Measurements from ENCODE around the gene ARPC4. TPM values are rescaled to one million over a fixed set of nuclear protein-coding genes. Genes with fewer than 3 reads are reported as not detected.
A peak's percentile ranks its signal among the peaks of the same experiment; 100 is the strongest.

Gene ARPC4
- total and polyA plus RNA-seq, 2 of the 13 experiments (the other 11 are each of a cell fraction or from before 2014, with no cell fraction given): 30.1 to 83.6 TPM

GRCh38 chr3:9757427-9757826, 35.5 kb upstream of the ARPC4 start (continued):
- no peak for TF ChIP-seq ZBTB33 (CRISPR knock-in tag; IDR thresholded peaks at IDR 0.05)
- TF ChIP-seq HNRNPL (IDR thresholded peaks at IDR 0.05; ENCODE audit: low read depth, low read length): 0 out of 2 replicates have a peak, but pooled peaks have one; percentile 22

DNA sequence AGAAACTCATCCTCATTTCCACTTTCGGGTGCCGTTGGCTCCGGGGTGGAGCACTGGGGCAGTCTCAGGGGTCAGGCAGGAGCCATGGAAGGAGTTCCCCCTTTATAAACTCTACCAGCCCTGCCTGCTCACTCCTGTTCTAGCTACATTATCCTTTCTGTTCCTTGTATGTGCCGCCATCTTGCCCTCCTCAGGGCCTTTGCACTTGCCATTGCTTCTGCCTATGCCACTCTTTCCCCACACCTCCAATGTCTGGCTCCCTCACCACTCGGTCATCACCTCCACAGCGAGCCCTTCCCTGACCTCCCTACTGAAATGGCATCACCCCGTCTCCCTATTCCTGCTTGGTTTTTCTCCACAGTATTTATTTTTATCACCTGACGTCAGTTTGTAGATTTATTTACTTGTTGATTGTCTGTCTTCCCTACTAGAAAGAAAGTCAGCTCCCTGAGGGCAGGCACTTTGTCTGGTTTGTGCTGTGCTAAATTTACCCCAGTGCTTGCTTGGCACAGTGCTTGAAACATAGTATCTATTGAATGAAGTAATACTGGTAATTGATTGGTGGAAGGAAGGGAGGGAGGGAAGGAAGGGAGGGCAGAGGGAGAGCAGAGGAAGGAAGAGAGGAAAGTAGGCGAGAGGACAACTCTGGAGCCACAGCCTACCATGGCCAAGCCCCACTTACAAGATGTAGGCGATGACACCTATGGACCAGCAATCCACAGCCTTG, 31.9 kb upstream of the ARPC4 start:
- peaks cover 6 to 68% of the 10 kb centered on the region in 2 experiments for H3K36me3 ChIP-seq (replicated peaks in 1 of 2; ENCODE audit: control insufficient read depth in 1 of 2, insufficient read depth in 2 of 2, low read length in 2 of 2)
- intact Hi-C loops (cut with micrococcal nuclease; ENCODE audit: unreplicated experiment): no loop called here
- ATAC-seq: no peak
- no peak for FAIRE-seq
- H3K4me3 ChIP-seq (replicated peaks in 1 of 3; ENCODE audit: insufficient read depth in 1 of 3, low read depth in 2 of 3, low read length in 3 of 3): no peak overlapping the region
- H4K20me1 ChIP-seq (ENCODE audit: insufficient read depth, low read length): no peaks in the 10 kb centered on the region
- no peaks in the 10 kb centered on the region for H3K4me1 ChIP-seq (ENCODE audit: insufficient read depth, low read length)
- CTCF ChIA-PET (ENCODE audit: low intra/inter-chr PET ratio, low total read pairs): no interaction called here
- TSS peak; percentile 27 for BruUV-seq (replicated peaks)
- H3K27me3 ChIP-seq (ENCODE audit: control insufficient read depth in 1 of 2, insufficient read depth in 2 of 2, low read length in 2 of 2): no peaks in the 10 kb centered on the region
- in situ Hi-C loops (cut with HindIII; ENCODE audit: extremely low pct_ligation_motif_present, low pct_unique_long_range_greater_than_20kb): no loop called here
- H3K9ac ChIP-seq (ENCODE audit: insufficient read depth, low read depth, low read length): no peak overlapping the region
- H3K4me2 ChIP-seq (ENCODE audit: low read depth, low read length): no peak overlapping the region
- TF ChIP-seq LBX2 (CRISPR knock-in tag; IDR thresholded peaks at IDR 0.05; ENCODE audit: borderline replicate concordance): no peak
- TF ChIP-seq CREB1 (IDR thresholded peaks at IDR 0.05): no peak
- TF ChIP-seq CREB1 (CRISPR knock-in tag; IDR thresholded peaks at IDR 0.05): no peak
- TF ChIP-seq RBFOX2 (IDR thresholded peaks at IDR 0.05; ENCODE audit: low read depth, low read length): 0 out of 2 replicates have a peak, but pooled peaks have one; percentile 16
- TF ChIP-seq NFE2L2 (IDR thresholded peaks at IDR 0.05; ENCODE audit: low read length): no peak
- no peak for TF ChIP-seq SPEN (CRISPR knock-in tag; IDR thresholded peaks at IDR 0.05; ENCODE audit: low read depth)
- DNase-seq (ENCODE audit: low spot score): no peak
- WGBS (ENCODE audit: low lambda C conversion rate): 95% methylated on average over 10 of the region's 10 CpGs
- no peaks in the 10 kb centered on the region for H3K9me3 ChIP-seq (ENCODE audit: low read length)
- POLR2A ChIA-PET: interaction anchor here (3.5 kb wide), 1 partner anchor 11 kb away, joined by 12 read pairs; the partner anchor contains the start of gene OGG1
- H2AFZ ChIP-seq (ENCODE audit: low read length): no peak overlapping the region
- H3K27ac ChIP-seq (ENCODE audit: extremely low read length, insufficient read depth, low read length): no peak overlapping the region
- H3K79me2 ChIP-seq (ENCODE audit: insufficient read depth, low read length): no peaks in the 10 kb centered on the region

All from HepG2 (cell line).